Progenitor cell of endocrine pancreas (in vitro differentiated cells): ENCODE measurements around the gene CRYBA4. TPM values are rescaled to one million over a fixed set of nuclear protein-coding genes. Genes with fewer than 3 reads are reported as not detected.

Experiments used
- DNase-seq: peaks from one replicate; pipeline ENCODE4 v3.0.0; 2021; ENCODE audit warnings: low spot score; ENCODE audit not compliant: unreplicated experiment
- H3K27ac Mint-ChIP-seq: 2 replicates; pipeline ENCODE4 v1.8.0; 2021; ENCODE audit warnings: mild to moderate bottlenecking, moderate library complexity, mixed read lengths
- H3K27me3 Mint-ChIP-seq: 2 replicates; pipeline ENCODE4 v1.8.0; 2021; ENCODE audit warnings: mixed read lengths
- H3K36me3 Mint-ChIP-seq: 2 replicates; pipeline ENCODE4 v1.8.0; 2022; ENCODE audit warnings: mixed read lengths; ENCODE audit not compliant: insufficient read depth
- H3K4me1 Mint-ChIP-seq: 2 replicates; pipeline ENCODE4 v1.8.0; 2021; ENCODE audit warnings: low read depth, mixed read lengths
- H3K4me3 Mint-ChIP-seq: 2 replicates; pipeline ENCODE4 v1.8.0; 2021; ENCODE audit warnings: low read depth, mild to moderate bottlenecking, moderate library complexity, mixed read lengths
- H3K9me3 Mint-ChIP-seq: 2 replicates; pipeline ENCODE4 v1.8.0; 2021; ENCODE audit warnings: low read depth, mixed read lengths
- total RNA-seq: library from RNA; stranded (reverse); gene quantifications from 2 replicates; pipeline ENCODE4 v1.2.1, GENCODE V29; 2021
- TF ChIP-seq, protein P1 (sequence below): fragments of 200-600 bp; sonication (generic); IDR thresholded peaks from one replicate; pipeline ENCODE4 v1.5.0; 2021; ENCODE audit warnings: antibody characterized with exemption, mild to moderate bottlenecking; ENCODE audit not compliant: unreplicated experiment

Gene CRYBA4
- total RNA-seq, 1 donor from 2014 or later, result not detected

DNA sequence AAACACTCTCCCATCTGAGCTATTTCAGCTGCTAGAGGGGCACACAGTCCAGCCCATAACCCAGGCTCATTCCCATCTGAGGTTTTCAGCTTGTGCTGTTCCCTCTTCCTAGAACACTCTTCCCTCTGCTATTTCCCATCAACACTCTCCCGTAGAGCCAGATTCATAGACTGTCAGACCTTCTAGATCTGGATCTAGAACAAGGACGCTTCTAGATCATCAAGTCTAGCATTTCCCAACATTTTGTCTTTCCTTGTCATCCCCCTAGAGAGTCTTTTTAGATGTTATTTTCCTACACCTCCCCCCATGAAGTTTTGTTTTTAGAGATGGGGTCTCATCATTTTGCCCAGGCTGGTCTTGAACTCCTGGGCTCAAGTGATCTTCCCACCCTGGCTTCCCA lies 13.4 kb downstream of the CRYBA4 start:
- DNase-seq, result no peak
- Mint-ChIP-seq H3K27ac (no peak overlapping the region), H3K4me3 (no peak overlapping the region), H3K27me3 (peaks cover 17% of the 10 kb centered on the region), H3K36me3 (no peaks in the 10 kb centered on the region), H3K4me1 (peaks cover 10% of the 10 kb centered on the region), H3K9me3 (no peaks in the 10 kb centered on the region)
- TF ChIP-seq, protein P1, sequence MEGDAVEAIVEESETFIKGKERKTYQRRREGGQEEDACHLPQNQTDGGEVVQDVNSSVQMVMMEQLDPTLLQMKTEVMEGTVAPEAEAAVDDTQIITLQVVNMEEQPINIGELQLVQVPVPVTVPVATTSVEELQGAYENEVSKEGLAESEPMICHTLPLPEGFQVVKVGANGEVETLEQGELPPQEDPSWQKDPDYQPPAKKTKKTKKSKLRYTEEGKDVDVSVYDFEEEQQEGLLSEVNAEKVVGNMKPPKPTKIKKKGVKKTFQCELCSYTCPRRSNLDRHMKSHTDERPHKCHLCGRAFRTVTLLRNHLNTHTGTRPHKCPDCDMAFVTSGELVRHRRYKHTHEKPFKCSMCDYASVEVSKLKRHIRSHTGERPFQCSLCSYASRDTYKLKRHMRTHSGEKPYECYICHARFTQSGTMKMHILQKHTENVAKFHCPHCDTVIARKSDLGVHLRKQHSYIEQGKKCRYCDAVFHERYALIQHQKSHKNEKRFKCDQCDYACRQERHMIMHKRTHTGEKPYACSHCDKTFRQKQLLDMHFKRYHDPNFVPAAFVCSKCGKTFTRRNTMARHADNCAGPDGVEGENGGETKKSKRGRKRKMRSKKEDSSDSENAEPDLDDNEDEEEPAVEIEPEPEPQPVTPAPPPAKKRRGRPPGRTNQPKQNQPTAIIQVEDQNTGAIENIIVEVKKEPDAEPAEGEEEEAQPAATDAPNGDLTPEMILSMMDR, result no peak

DNA sequence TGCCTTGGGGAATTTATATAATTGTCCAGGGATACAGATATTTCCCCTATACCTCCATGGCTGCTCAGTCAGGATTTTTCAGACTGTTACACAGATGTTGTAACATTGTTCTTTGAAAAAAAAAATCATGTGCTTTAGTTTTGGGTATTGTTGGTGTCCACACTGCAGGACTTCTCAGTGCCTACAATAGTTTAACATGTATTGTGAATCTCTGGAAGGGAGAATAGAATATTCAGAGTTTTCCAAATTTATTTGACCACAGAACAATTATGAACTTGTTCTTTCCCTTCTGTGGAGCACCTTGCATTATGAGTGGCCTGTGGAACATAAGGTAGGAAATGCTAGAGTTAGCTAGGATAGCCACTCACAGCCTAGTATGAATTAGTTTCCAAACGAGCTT lies 14.5 kb downstream of the CRYBA4 start:
- no peak overlapping the region for H3K4me3 Mint-ChIP-seq
- H3K27me3 Mint-ChIP-seq, result peaks cover 19% of the 10 kb centered on the region
- no peak overlapping the region for H3K27ac Mint-ChIP-seq
- H3K36me3 Mint-ChIP-seq, result no peaks in the 10 kb centered on the region
- no peaks in the 10 kb centered on the region for H3K9me3 Mint-ChIP-seq
- peaks cover 19% of the 10 kb centered on the region for H3K4me1 Mint-ChIP-seq
- no peak for DNase-seq
- TF ChIP-seq, protein P1, result no peak

DNA sequence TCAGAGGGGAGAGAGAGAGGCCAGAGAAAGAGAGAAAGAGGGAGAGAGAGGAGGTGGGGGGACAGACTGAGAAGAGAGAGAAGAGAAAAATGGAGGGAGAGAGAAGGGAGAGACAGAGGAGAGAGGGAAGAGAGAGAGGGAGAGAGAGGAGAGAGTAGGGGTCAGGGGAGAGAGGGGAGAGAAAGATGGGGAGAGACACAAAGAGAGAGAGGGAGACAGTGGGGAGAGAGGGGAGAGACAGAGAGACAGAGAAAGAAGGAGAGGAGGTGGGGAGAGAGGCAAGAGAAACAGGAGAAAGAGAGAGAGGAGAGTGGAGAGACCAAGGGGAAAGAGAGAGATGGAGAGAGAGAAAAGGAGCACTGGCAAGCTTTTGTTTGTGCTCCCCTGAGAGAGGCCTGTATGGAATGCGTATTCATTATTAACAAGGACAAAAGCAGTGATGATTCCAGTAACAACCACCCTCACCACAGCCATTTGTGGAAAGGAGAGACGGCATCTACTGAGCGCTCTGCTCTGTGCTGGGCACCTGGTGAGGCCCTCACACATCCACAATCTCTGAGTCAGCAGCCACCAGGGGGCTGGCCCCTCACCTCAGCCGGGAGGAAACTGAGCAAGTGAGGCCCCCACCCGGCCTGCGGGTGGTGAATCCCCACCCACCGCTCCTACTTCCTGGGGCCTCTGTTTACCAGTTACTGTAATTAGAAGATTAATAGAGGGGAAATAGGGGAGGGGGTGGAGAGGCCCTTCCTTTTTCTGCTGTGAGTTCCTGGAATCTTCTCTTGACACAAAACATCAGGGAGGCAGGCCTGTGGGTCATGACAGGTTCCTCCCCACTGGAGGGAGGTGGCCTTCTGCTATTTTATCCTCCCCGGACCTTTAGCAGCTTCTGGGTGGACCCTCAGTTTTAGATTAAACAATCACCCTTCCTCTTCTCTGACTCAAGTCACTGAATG lies 21.0 kb downstream of the CRYBA4 start:
- no peak for DNase-seq
- TF ChIP-seq, protein P1, result peak; percentile 13
- Mint-ChIP-seq H3K9me3 (no peaks in the 10 kb centered on the region), H3K27me3 (peaks cover 49% of the 10 kb centered on the region), H3K4me1 (peaks cover 30% of the 10 kb centered on the region), H3K27ac (peak overlapping the region; percentile 10), H3K4me3 (no peak overlapping the region), H3K36me3 (no peaks in the 10 kb centered on the region)

DNA sequence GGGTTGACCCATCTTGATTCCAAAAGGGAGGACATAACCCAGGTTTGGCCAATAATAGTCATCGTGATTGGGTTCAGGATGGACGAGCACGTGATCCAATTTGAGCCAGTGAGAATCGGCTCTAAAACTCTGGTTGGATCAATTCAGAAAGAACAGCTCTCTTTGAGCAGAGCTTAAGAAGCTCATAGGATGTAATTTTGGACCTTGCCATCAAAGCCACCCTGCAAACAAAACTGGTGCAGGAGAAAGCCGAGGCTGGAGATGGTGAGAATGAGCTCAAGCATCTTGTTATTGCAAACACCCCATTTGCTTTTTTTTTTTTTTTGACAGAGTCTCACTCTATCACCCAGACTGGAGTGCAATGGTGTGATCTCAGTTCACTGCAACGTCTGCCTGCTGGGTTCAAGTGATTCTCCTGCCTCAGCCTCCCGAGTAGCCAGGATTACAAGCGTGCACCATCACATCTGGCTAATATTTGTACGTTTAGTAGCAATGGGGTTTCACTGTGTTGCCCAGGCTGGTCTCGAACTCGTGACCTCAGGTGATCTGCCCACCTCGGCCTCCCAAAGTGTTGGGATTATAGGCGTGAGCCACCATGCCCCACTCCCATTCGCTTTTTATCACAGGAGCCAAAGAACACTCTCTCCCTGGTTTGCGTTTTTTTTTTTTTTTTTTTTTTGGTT lies 21.8 kb downstream of the CRYBA4 start:
- TF ChIP-seq, protein P1, result no peak
- Mint-ChIP-seq H3K27me3 (peaks cover 52% of the 10 kb centered on the region), H3K36me3 (no peaks in the 10 kb centered on the region), H3K4me1 (peaks cover 32% of the 10 kb centered on the region), H3K4me3 (no peak overlapping the region), H3K27ac (no peak overlapping the region), H3K9me3 (no peaks in the 10 kb centered on the region)
- no peak for DNase-seq

DNA sequence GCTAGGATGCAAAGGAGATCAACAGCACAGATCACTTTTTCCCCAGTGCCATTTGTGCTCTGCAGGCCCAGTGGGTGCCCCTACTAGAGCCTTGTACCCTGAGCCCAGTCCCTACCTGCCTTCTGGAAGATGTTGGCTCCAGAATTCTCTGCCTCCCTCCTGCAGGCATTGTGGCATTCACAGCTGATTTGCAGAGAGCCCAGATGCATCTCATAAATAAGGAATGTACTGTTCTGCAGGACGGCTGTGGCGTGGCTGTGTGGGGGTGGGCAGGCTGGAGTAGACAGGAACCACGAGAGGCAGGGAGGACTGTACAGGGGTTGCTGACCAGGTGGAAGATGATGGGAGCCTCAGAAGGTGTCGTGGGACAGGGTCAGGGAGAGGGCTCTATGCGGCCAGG lies 24.4 kb downstream of the CRYBA4 start:
- Mint-ChIP-seq H3K27ac (no peak overlapping the region), H3K4me3 (no peak overlapping the region), H3K27me3 (peaks cover 69% of the 10 kb centered on the region), H3K36me3 (no peaks in the 10 kb centered on the region), H3K4me1 (peaks cover 25% of the 10 kb centered on the region), H3K9me3 (no peaks in the 10 kb centered on the region)
- TF ChIP-seq, protein P1, result no peak
- no peak for DNase-seq
